ENCODE measurements around the gene LGR6.
"Not testable (repeated sequence)": the region's sequence is repeated elsewhere in the genome, so short reads cannot be mapped to it uniquely, and the experiment has no call there.

LGR6 gene

DNA sequence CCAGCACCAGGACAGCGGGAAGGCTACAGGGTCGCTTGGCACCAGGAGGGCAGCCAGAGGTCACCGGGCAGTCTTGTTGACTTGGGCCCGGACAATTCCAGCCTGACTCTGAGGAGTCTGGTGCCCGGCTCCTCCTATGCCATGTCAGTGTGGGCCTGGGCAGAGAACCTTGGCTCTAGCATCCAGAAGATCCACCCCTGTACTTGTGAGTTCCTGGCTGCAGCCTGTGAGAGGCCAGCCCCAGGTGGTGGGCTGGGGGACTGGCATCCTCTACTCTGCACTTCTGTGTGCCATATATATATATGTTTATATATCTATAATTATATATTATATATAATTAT lies 21.6 kb upstream of the LGR6 start:
- H3K4me3 ChIP-seq (ENCODE audit: low read depth, low read length), result no peak overlapping the region
- TF ChIP-seq, protein P1, sequence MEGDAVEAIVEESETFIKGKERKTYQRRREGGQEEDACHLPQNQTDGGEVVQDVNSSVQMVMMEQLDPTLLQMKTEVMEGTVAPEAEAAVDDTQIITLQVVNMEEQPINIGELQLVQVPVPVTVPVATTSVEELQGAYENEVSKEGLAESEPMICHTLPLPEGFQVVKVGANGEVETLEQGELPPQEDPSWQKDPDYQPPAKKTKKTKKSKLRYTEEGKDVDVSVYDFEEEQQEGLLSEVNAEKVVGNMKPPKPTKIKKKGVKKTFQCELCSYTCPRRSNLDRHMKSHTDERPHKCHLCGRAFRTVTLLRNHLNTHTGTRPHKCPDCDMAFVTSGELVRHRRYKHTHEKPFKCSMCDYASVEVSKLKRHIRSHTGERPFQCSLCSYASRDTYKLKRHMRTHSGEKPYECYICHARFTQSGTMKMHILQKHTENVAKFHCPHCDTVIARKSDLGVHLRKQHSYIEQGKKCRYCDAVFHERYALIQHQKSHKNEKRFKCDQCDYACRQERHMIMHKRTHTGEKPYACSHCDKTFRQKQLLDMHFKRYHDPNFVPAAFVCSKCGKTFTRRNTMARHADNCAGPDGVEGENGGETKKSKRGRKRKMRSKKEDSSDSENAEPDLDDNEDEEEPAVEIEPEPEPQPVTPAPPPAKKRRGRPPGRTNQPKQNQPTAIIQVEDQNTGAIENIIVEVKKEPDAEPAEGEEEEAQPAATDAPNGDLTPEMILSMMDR (IDR thresholded peaks at IDR 0.05; ENCODE audit: low read depth, low read length), result no peak

DNA sequence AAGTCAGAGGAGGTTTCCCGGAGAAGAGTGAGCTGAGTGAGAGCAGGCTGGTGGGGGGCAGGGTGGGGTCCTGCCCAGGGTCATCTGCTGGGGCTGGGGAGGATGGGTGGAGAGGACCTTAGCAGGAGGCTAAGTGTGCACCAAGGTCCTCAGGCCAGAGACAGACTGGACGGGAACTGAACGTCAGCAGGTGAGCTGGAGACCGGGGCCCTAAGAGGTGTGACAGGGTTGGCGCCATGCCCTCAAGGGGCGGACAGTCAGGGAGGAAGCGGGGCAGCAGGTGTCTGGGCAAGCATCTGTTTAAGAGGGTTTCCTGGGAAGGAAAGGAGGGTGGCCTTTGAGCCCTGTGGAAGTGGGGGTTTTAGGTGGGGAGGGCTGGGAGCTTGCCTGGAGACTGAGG lies 19.6 kb upstream of the LGR6 start:
- TF ChIP-seq, protein P1 (IDR thresholded peaks at IDR 0.05; ENCODE audit: low read depth, low read length), result no peak
- no peak overlapping the region for H3K4me3 ChIP-seq (ENCODE audit: low read depth, low read length)

DNA sequence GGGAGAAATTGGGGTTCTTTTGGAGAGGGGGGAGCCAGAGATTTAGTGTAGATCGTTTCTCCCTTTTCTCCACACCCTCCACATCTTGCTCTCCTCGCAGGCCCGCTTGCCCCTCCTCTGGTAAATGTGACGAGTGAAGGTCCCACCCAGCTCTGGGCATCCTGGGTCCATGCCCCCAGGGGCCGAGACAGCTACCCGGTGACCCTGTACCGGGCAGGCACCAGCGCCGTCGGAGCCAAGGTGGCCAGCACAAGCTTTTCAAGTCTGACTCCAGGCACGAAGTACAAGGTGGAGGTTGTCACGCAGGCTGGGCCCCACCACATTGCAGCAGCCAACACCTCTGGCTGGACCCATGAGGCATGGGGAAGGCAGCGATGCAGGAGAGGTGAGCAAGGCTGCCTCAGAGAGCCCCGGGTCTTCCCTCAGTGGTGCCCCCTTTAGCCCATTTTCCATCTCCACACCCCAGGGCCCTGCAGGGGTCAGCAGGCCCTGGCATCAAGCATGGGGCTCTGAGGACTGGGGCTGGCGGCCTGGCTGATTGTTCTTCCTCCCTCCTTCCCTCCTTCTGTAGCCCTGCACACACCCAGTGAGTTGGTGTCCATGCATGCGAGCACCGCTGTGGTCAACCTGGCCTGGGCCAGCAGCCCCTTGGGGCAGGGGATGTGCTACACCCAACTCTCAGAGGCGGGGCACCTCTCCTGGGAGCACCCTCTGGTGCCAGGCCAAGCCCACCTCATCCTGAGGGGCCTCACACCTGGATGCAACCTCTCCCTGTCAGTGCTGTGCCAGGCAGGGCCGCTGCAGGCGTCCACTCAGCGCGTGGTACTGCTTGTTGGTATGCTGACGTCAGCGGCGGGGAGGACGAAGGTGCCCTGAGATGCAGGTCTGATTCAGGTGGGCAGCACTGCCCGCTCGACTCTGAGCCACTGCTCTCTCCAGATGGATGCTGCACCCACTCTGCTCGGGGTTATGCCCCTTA lies 16.4 kb upstream of the LGR6 start:
- TF ChIP-seq, protein P1 (IDR thresholded peaks at IDR 0.05; ENCODE audit: low read depth, low read length), result no peak
- H3K4me3 ChIP-seq (ENCODE audit: low read depth, low read length), result no peak overlapping the region

- TF ChIP-seq, protein P1 (IDR thresholded peaks at IDR 0.05; ENCODE audit: low read depth, low read length), result no peak
- H3K4me3 ChIP-seq (ENCODE audit: low read depth, low read length), result no peak overlapping the region
These were observed 13.5 kb upstream of the LGR6 start for GRCh38 chr1:202179828-202180750.

DNA sequence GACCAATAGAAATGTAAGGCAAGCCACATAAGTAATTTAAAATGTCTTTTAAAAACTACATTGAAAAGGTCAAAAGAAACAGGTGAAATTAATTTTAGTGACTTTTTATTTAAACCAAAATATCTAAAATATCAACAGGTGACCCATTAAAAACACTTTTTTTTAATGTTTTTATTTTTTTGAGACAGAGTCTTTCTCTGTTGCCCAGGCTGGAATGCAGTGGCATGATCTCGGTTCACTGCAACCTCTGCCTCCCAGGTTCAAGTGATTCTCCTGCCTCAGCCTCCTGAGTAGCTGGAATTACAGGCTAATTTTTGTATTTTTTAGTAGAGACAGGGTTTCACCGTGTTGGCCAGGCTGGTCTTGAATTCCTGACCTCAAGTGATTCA lies 12.9 kb upstream of the LGR6 start:
- H3K4me3 ChIP-seq (ENCODE audit: low read depth, low read length), result not testable (repeated sequence)

DNA sequence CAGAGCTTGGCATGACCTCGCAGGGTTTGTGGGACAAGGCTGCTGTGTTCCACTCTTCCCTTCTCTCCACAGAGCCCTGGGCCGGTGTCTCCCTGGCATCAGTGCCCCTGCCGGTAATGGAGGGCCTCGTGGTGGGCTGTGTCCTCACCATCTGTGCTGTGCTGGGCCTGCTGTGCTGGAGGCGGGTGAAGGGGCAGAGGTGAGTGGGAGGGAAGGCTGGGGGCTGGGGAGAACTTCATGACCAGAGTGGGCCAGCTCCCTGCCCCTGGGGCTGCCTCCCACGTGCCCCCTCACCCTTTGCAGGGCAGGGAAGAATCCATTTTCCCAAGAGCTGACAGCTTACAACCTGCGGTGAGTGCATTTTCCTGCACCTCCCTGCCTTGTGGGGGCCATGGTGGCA lies 12.0 kb upstream of the LGR6 start:
- TF ChIP-seq, protein P1 (IDR thresholded peaks at IDR 0.05; ENCODE audit: low read depth, low read length), result no peak

GRCh38 chr1:202182040-202182877 lies 11.3 kb upstream of the LGR6 start:
- no peak overlapping the region for H3K4me3 ChIP-seq (ENCODE audit: low read depth, low read length)
- TF ChIP-seq, protein P1 (IDR thresholded peaks at IDR 0.05; ENCODE audit: low read depth, low read length), result no peak

More for the DNA sequence above, 12.0 kb upstream of the LGR6 start:
- no peak overlapping the region for H3K4me3 ChIP-seq (ENCODE audit: low read depth, low read length)

Measured in WI38 (cell line).